HG03439 (cell line): ENCODE data around the gene CCR5AS.

ENCODE experiments used
- ATAC-seq: cut with Tn5 transposase; IDR thresholded peaks from one replicate; pipeline ENCODE4 v1.9.1; 2021; ENCODE audit warnings: mild to moderate bottlenecking, moderate library complexity; ENCODE audit not compliant: unreplicated experiment

Gene CCR5AS

DNA sequence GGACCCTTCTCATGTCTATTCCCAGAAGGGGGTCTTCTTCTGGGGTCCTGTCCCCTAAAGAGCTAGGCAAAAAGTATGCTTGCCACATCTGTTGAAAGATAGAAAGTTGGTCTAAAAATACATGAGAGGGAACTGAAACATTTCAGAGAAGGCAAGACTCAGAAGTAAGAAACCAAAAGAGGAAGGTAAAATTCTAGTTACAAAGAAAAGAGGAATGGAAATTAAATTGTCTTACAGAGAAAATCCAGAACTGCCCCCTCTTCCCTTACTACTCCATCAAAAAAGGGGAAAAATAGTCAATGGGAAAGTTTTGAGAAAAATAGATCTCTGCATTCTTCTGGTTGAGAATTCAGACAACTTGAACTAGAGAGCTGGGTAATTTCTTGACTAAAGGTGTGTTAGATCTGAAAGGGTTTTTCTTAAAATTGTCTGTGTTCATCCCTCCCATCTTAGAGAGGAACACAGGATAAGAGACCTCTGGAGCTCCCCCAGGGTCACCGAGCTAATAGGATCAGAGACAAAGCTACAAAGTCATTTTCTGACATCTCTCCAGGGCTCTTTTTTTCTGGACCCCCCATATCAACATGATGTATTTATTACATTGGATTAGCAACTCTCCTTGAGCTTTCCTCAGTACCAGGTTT lies 85.3 kb downstream of the CCR5AS start:
- ATAC-seq = no peak

DNA sequence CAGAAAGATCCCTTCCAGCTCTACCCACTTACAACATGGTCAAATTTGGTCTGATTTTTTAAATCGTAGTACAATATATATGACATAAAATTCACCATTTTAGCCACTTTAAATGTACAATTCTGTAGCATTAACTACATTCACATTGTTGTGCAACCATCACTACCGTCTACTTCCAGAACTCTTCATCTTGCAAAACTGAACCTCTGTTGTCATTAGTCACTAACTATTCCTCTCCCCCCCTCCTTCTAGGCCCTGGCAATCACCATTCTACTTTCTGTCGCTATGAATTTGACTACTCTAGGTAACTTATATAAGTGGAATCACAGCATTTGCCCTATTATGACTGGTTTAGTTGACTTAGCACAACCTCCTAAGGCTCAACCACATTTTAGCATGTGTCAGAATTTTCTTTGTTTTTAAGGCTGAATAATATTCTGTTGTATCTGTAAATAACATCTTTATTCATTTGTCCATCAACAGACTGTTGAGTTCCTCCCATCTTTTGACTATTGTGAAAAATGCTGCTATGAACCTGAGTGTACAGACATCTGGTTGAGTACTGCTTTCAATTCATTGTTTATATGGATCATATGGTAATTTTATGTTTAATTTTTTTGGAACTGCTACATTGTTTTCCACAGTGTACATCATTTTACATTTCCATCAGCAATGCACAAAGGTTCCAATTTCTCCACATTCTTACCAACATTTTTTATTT lies 88.5 kb downstream of the CCR5AS start:
- ATAC-seq = no peak

DNA sequence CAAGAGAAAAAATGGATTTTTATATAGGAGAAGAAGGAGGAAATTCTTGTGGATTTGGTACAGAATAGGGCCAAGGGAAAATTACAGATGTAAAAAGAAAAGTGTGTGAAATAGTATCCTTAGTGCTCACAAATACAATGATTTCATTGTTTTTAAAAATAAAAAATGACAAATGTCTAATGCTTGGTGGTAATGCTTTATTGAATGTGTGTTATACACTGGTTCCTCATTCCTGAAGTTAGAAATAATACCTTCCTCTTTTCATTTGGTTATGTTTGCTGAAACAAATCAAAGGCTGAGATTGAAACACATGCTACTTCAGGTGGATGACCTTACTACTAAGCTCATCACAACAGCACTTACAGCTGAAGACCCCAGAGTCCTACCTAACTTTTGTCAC lies 90.7 kb downstream of the CCR5AS start:
- ATAC-seq = no peak

- ATAC-seq = no peak
Measured at GRCh38 chr3:46314517-46314916, 92.3 kb downstream of the CCR5AS start.
